ENCODE measurements around the gene DYNC1LI1.

The DYNC1LI1 gene

DNA sequence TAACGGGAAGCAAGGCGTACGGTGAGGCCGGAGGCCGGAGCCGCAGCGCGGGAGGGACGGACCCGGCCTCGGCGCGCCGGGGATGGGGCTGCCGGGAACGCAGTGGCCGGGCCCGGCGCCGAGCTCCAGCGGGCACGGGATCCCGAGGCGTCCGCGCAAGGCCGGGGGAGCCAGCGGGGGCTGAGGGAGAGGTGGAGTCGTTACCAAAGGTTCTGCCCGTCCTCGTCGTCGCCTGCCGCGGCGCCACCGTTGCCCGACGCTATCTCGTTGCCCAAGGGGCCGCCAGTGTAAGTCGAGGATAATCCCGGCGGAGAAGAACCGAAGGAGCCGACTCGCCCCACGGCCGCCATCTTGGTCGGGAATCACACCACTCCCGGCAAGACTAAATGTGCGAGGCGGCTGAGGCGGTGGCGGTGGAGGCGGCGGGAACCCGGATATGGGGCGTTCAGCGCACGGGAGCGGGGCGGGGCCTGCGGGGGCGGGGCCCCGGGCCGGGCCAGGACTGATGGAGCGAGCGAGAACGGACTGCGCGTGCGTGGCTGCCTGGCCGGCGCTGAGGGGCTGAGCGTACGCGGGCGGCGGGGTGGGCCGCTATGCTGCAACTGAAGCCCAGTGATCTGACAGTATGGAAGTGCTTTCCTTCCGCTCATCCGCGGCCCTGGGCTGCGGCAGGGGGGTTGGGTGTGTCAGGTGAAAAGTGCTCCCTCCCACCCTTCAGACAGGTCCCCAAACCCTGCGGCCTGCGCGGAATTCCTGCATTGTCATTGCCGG lies at the start of gene DYNC1LI1:
DYNC1LI1 (minus strand) TSS at position 438 of the 771 bp plus-strand sequence; CDS start at position 350, 88 bp downstream.
- peak; percentile 81 to 97 for DNase-seq

DNA sequence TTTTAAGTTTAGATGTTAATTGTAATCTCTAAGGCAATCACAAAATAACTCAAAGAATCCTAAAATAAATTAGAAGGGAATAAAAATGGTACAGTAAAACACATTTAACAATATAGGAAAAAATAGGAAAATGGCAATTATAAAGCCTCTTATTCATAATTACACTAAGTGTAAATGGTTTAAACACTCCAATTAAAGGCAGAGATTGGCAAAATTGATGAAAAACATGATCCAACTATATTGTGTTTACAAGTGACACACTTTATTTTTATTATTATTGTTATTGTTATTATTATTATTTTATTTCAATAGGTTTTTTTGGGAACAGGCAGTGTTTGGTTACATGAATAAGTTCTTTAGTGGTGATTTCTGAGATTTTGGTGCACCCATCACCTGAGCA lies 48.7 kb upstream of the DYNC1LI1 start:
- no peak for DNase-seq

DNA sequence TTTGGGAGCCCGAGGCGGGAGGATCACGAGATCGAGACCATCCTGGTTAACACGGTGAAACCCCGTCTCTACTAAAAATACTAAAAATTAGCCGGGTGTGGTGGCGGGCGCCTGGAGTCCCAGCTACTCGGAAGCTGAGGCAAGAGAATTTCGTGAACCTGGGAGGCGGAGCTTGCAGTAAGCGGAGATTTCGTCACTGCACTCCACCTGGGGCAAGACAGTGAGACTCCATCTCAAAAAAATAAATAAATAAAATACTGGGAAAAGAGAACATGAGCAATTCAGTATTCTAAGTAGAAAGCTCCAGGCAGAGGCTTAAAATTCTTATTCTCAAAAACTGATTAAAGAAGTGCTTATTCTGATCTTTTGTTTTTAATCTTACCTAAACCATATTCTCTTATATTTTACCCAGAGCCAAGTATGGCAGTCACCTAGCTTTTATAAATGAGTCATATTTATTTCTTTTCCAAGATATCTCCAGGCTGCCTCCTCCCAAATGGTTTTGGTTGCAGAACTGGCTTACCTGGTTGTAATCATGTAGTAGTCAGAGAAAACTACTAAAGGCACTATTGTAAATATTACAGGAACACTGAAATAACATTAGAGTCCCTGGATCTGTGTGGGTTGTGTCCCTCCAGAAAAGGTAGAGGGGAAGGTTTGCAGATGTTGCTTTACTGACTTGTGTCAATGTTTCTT lies 45.8 kb upstream of the DYNC1LI1 start:
- no peak for DNase-seq

DNA sequence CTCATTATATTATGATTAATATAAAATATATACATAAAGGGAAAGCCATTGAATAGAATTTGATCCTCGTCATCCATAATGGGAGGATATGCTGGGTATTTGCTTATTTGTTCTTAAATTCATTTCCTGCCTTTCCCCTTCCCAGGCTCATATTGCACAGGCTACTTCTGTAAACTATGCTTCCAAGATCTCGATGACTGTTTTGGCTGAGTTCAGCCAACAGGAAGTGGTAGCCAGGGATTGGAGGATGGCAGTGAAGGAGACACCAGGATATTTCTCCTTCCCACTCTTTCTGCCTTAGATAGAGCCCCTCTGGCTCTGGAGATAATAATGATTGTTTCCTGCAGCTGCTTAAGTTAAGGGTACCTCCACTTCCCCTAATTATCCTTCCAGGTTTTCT lies 44.3 kb upstream of the DYNC1LI1 start:
- no peak for DNase-seq

DNA sequence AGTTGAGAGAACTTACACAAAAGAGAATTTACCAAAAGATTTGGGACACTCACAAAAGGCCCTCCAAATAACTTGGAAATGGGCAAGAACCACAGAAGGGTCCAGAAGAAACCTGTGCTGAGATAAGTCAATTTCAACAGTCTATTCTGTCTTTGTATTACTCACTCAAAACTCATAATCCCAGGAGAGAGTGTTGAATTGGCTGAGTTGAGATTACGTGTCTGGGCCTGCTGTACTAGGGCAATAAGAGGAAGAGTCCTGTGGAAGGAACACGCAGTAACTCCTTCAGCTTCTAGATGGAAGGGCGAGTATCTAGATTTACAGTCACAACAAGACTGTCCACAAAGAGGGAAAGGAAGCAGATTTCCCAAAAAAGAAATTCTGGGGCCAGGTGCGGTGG lies 42.5 kb upstream of the DYNC1LI1 start:
- no peak for DNase-seq

DNA sequence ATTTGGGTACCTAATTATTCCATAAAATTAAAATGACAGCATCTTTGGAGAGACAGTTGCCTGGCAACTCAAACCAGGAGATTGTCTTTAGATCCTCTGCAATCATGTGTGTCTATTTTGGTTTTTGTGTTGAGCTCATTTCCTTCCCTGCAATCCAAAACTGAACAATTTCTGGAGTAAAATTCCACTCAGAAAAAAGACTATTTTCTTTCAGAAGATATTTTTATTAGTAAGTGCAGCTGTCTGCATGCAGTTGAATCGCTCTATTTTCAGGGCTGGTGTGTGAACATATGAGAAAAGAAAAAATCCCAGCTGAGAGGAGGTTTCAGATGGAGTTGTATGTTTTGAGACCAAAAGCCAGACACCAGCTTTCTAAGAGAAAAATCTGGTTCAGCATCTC lies 41.9 kb upstream of the DYNC1LI1 start:
- no peak for DNase-seq

DNA sequence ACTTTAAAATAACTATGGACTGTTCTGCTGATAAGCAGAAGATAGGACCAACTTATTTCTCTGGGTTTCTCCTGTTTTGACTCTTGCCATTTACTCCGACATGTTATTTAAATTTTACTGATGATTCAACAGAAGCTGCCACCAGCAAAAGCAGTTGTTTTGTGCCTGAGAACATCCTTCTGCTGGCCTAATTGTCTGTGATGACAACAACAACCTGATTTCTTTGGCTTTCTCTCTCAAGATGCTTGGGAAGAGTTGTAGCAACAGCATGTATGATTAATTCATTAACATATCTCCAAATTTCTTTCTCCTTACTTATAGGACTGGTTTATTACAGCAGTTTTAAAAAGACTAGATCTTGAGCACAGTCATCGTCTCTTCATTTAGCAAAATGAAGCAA lies 36.9 kb upstream of the DYNC1LI1 start:
- DNase-seq = no peak

DNA sequence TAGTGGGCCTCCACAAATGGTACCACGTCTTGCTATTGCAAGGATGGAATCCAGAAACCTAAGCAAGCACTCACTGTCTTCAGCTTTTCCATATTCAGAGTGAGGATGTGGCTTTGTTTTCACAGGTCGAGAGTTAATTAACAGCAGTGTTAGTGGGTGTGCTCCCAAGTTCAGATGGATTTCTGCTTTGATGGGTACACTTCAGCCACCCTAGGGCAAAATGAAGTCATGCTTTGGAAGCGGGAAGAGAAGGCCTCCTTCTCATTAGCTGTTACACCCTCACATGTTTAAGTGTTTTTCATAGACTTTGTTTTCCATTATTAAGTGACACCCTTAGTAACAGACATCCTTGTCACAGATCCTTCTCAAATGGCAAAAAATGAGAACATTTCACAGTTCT lies 36.3 kb upstream of the DYNC1LI1 start:
- DNase-seq = no peak

DNA sequence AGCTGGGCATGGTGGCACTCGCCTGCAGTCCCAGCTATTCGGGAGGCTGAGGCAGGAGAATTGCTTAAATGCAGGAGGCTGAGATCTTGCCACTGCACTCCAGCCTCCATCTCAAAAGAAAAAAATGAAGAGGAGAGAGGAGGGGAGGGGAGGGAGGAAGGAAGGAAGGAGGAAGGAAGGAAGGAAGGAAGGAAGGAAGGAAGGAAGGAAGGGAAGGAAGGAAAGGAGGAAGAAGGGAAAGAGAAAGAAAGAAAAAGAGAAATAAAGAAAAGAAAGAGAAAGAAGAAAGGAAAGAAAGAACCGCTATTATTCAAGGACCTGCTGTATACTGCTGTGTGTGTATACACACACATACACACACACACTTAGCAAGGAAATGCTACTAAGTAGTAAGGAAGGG lies 35.6 kb upstream of the DYNC1LI1 start:
- no peak for DNase-seq

DNA sequence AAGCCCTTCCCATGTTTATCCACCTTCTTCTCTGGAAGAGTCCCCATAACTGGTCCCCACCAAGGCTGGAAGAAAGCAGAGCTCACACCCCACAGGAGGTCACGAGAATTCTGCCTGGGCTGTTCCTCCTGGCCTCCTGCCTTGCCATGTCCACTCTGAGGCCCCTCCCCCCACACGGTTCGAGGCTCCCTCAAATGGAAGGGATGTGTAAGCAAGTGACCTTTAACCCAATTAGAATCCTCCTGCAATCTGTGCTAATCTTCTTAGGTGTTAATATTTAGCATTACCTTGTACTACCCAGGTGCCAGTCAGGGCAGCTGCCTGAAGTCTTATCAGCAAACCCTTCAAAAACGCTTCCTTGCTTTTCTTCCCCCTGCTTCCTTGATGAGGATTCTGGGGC lies 32.4 kb upstream of the DYNC1LI1 start:
- no peak for DNase-seq

DNA sequence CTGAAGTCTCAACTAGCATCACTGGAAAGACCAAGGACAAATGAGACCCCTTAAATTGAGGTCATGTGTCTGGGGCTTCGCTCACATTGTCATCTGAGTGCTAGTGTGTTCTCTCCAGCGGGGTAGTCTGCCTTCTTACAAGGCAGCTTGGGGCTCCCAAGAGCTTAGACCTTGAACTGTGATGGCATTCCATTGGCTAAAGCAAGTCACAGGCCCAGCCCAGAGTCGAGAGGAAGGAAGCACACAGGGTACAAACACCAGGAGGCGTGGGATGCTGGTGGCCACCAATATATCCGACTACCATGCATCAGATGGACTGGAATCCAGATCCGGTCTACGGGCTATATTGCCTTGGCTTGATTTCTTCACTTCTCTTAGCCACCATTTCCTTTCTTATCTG lies 31.5 kb upstream of the DYNC1LI1 start:
- no peak for DNase-seq

DNA sequence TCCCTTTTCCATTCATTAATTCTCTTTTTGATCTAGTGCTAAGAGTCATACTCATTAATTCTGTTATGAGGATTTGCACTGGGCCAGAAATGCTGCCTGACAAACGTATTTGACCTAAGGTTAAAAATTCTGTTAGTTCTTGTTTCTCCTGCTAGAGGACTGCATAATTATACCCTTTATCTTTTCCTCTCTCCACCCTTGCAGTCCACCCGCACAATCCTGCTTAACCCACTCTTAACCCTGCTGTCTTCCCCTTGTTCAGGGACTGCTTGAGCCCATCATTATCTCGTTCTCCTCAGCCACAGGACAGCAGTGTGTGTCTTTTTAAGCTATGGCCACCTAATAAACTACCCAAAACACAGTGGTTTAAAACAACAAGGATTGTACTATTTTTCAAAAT lies 31.1 kb upstream of the DYNC1LI1 start:
- no peak for DNase-seq

DNA sequence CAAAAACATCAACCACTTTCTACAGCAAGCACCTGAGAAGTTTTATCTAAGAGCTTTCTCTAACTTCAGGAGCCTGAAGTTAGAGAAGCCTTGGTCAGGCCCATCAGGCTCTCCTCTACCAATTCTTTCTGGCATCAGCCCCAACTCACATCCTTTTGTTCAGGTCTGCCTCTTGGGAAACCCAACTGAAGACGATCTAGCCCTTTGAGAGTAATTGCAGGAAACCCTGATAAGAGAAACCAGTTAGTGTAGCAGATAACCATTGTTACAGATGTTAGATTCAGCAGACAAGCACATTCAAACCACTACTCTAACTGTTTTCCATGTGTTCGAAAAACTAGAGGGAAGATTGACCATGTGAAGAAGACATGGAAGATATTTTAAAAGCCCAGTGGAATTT lies 27.0 kb upstream of the DYNC1LI1 start:
- no peak for DNase-seq

DNA sequence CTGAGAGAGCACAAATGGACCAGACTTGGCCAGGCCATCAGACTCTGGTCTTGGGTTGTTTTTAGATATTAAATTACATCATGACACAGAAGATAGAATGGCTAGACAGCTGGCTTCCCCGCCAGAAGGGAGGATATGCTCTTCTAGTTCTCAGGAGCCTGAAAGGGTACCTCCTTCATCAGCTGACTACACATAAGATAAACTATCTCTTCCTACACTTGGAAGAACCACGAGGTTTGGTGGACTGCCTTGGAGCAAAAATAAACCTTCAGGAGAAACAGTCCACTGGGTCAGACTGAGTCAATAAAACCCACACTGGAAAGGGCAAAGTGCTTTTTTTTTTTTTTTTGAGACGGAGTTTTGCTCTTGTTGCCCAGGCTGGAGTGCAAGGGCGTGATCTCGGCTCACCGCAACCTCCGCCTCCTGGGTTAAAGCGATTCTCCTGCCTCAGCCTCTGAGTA lies 26.3 kb upstream of the DYNC1LI1 start:
- no peak for DNase-seq

DNA sequence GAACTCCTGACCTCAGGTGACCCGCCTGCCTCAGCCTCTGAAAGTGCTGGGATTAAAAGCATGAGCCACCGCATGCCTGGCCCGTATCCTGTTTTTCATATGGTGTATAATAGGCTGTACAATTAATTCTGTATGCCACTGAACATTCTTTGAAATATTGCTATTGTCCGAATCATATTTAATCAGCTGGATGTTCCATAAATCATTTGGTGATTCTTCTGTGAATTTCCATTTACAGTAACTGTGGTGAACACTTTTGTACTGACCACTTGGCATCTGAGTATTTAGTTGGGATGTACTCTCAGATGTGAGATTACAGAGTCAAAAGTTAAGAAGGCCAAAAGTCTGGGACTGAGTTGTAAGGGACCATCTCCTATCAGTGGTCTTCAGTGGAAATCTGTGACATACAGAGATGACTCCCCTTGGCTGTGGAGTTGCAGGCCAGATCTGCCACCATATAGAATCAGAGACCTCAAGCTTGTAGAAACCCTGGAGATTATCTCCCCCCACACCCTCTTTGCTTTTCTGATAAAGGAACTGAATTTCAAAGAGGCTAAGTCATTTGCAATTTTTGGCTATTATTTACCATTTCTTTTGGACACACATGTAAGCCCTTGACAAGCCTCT lies 25.7 kb upstream of the DYNC1LI1 start:
- no peak for DNase-seq

DNA sequence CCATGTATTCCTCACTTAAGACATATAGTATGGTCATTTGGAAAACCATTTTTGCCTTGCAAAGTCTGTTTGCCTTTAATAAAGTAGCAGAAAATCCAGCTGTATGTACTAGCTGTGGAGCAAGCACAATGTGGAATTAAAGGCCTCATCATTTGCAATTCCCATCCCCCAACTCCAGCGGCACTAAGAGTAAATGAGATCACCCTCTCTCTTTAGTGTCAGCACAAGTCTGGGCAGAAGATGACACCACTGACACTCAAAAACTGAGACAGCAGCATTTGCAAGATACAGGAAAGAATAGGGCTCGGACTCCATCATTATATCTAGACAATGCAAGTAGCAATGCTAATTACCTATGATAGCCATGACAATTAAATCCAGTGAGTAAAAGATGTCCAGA lies 24.7 kb upstream of the DYNC1LI1 start:
- DNase-seq = peak; percentile 10 to 50

DNA sequence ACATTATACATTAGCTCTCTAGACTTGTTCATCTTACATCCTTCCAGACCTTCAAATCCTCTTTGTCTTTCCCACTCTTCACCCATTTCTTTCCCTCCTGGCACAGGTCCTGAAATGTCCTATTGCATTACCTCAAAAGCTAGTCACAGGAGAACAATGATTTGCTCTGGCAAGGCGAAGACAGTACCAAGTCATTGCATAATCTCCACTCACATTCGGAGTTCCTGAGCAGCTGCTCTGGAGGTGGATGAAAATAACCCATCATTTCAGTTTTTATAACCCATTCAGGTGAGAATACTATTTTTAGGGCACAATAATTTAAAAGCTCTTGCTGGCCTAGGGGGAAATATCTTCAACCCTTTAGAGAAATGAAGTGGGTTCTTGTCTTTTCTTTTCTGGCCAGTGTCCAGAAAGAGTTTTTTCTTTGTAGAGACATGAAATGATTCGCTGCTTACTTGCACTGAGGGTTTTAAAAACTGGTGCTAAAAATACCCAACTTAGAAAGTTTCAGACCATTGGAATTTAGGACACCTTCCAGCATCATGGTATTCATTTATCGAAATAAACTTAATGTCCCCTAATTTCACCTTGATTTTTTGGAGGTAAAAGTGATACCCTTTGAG lies 23.4 kb upstream of the DYNC1LI1 start:
- DNase-seq = no peak

DNA sequence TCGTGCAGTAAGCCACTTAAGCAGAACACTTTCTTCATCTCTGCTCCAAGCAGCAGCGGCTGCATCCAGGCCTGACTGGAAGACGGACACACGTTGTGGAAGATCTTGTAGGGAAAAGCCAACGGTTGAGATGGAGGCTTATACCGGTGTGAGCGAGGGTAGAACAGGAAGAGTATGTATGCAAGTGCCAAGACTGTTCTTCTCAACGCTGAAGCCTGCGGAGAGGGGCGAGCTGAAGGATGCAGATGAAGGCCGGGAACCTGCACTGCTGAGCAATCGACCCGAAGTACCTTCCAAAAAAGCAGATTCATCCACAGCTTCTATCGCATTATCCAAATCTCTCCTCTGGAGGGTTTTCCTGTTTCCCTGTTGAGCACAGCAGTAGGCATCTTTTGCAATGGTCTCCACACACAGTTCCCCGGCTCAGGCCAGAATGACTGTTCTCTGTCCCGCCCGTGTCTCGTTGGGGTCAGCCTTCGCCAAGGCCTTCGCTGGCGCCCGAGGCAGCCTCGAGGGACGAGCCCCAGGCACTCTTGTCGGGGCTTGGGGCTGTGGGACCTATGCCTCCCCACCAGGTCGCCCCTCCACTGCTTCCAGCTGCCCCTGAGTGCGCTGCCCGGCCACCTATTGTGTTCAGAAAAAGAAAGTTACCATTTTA lies 22.2 kb upstream of the DYNC1LI1 start:
- no peak for DNase-seq

DNA sequence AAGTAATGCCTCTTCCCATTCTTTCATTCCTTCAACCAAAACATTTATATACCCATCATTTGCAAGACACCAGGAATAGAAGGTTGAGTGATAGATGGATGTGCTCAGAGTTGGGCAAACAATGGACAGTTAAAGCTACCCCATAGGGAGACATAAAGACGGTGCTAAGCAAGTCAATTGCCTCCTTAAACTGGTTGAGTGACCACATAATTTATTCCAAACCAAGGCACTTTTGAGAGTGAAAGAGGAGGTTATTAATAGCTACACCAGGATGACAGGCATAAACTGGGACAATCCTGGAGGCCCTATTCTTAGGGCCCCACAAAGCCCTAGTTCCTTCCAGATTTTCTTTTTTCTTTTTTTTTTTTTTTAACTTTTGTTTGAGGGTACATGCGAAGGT lies 21.4 kb upstream of the DYNC1LI1 start:
- DNase-seq = peak; percentile 2 to 8

DNA sequence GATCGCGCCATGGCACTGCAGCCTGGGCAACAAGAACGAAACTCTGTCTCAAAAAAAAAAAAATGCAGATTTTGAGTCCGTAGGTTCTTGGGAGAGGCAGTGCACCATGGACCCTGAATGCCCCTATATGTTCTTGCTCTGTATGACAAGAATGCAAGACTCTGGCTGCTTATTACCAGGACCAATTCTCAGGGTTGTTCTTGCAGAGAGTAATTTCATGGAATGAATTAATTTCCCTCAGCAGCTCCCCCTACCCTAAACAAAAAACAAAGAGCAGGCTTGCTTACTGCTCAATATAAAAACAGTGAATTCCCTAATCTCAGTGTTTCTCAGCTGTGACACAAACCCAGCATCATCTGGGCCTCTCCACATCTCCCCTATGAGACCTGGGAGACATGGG lies 20.5 kb upstream of the DYNC1LI1 start:
- DNase-seq = no peak

DNA sequence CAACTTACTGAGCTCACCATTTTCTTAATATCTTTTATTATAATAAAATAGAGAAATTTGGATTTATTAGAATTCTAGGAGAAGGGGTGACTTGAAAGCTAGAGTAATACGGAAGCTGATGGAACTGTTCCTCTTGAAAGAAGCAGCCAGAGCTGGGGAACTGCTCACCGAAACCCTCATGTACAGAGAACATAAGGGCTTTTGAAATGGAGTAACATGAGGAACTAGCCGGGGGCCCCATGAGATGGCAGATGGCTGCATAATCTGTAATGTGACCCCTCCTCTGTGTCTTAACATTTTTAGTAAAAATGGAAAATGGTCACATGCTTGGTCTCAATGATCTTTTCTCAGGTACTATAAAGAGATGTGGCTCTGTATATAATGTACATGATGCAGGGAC lies 15.7 kb upstream of the DYNC1LI1 start:
- no peak for DNase-seq

DNA sequence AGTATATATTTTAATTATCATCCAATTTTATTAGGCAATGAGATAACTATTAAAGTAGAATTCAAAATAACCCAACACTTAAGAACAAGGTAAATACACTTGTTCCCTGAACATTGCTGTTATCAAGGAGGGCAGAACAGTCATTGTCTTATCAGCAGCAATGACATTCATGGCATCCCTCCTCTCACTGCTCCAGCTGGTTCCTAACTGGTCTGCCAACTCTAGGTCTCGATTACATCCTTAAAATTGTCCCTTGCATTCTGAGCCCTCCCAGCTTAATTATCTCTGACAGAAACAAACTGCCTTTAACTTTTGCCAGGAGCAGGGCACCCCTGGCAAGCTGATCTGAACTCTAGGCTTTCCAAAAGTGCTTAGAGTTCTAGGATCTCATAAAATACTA lies 14.0 kb upstream of the DYNC1LI1 start:
- DNase-seq = no peak

DNA sequence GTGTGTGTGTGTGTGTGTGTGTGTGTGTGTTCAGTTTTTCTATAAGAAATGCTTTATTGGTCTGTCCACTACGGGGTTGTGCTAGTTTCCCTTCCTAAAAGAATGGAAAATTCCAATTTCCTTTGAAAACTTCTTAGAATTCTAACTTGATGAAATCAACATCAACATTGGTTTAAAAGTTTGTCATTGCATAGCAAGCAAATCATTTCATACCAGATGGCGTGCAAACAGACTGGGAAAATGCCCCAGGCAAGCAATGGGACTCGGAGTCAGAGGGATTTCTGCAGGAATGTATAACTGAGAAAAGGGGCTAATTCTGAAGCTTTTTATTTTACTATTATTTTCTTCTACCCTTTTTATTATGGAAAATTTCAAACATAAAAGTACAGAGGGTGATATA lies 13.1 kb upstream of the DYNC1LI1 start:
- DNase-seq = no peak

Measured in NCI-H526 (cell line).